GM12878 (cell line): Measurements from ENCODE around the gene NEK7. TPM values are rescaled to one million over a fixed set of nuclear protein-coding genes. Genes with fewer than 3 reads are reported as not detected.

ENCODE experiments used
- BCL11A ChIP-seq: IDR thresholded peaks from 2 replicates; pipeline ENCODE4 v1.6.1; 2011; ENCODE audit warnings: low read depth, low read length
- CREB1 ChIP-seq: IDR thresholded peaks from 2 replicates; pipeline ENCODE4 v1.6.1; 2012; ENCODE audit warnings: low read depth, mild to moderate bottlenecking, inconsistent platforms
- EZH2 ChIP-seq: IDR thresholded peaks from 2 replicates; pipeline ENCODE4 v1.6.1; 2012; ENCODE audit warnings: low read depth, mild to moderate bottlenecking, control low read depth, inconsistent platforms, low read length, borderline replicate concordance; ENCODE audit not compliant: control insufficient read depth
- MEF2B ChIP-seq: fragments of 450-650 bp; IDR thresholded peaks from 2 replicates; pipeline ENCODE4 v1.6.1; 2018; ENCODE audit warnings: mild to moderate bottlenecking, moderate library complexity; ENCODE audit not compliant: partially characterized antibody, poor library complexity, severe bottlenecking
- POU2F2 ChIP-seq: IDR thresholded peaks from 3 replicates; pipeline ENCODE4 v1.6.1; 2011; ENCODE audit warnings: low read depth, mild to moderate bottlenecking, low read length, borderline replicate concordance
- RAD51 ChIP-seq: fragments of 450-650 bp; IDR thresholded peaks from 2 replicates; pipeline ENCODE4 v1.6.1; 2016; ENCODE audit warnings: moderate library complexity, mild to moderate bottlenecking, inconsistent platforms
- RBBP5 ChIP-seq: fragments of 200-600 bp; sonication (generic); conservative IDR thresholded peaks from 2 replicates; pipeline ENCODE4 v1.6.1; 2016
- ZNF274 ChIP-seq: IDR thresholded peaks from one replicate; pipeline ENCODE4 v1.8.0; 2011; ENCODE audit not compliant: insufficient read length, insufficient read depth
- ZSCAN29 ChIP-seq: fragments of 450-650 bp; IDR thresholded peaks from 2 replicates; pipeline ENCODE4 v1.6.1; 2017; ENCODE audit warnings: mild to moderate bottlenecking, moderate library complexity
- polyA plus RNA-seq, 11 experiments: library from polyadenylated mRNA; depleted of rRNA in 4 of 11; unstranded in 6 of 11; stranded (reverse) in 5 of 11; fragments of >200 nt; fragmentation: Nextera tagmentation in 4 of 11; fragmentation: Illumina TruSeq in 1 of 11; extraction: Ambion mirVana in 4 of 11; extraction: Trizol in 1 of 11; gene quantifications; 1 replicate in 1 of 11; 2 replicates in 10 of 11; pipeline versions ENCODE4 v1.2.1 to v1.2.3, GENCODE V29; 2011 to 2016; ENCODE audit warnings: inconsistent platforms in 2 of 11, missing spikeins in 2 of 11, low read depth in 1 of 11
- total RNA-seq, 4 experiments: library from RNA; depleted of rRNA in 3 of 4; stranded (reverse); fragments of >200 nt in 3 of 4; fragmentation: Illumina TruSeq in 1 of 4; extraction: Trizol in 1 of 4; gene quantifications; 2 replicates each; pipeline versions ENCODE4 v1.2.1 to v1.2.3, GENCODE V29; 2013 to 2021
- TF ChIP-seq, protein P1 (sequence below): IDR thresholded peaks from 2 replicates; pipeline ENCODE4 v1.6.1; 2012; ENCODE audit warnings: low read depth, low read length, improper control_type of control experiment
- TF ChIP-seq, protein P2 (sequence below): IDR thresholded peaks from 2 replicates; pipeline ENCODE4 v1.6.1; 2011; ENCODE audit warnings: mild to moderate bottlenecking, low read depth, low read length, moderate library complexity; ENCODE audit not compliant: insufficient replicate concordance
- TF ChIP-seq, protein P3 (sequence below): fragments of 450-650 bp; IDR thresholded peaks from 2 replicates; pipeline ENCODE4 v1.6.1; 2017; ENCODE audit warnings: mild to moderate bottlenecking, moderate library complexity
- TF ChIP-seq, protein P4 (sequence below): fragments of 450-650 bp; IDR thresholded peaks from 2 replicates; pipeline ENCODE4 v1.6.1; 2018; ENCODE audit warnings: mild to moderate bottlenecking, low read depth, moderate library complexity; ENCODE audit not compliant: partially characterized antibody
- TF ChIP-seq, protein P5 (sequence below): fragments of 150-350 bp; IDR thresholded peaks from 2 replicates; pipeline ENCODE4 v1.6.1; 2014; ENCODE audit warnings: mild to moderate bottlenecking, low read depth, low read length
- TF ChIP-seq, protein P6 (sequence below): fragments of 450-650 bp; IDR thresholded peaks from 2 replicates; pipeline ENCODE4 v1.6.1; 2017; ENCODE audit warnings: mild to moderate bottlenecking

The NEK7 gene
- total and polyA plus RNA-seq, 10 of the 15 experiments (the other 5 are each of a cell fraction or from before 2014, with no cell fraction given): 9.4 to 77.7 (median 24.0) TPM

DNA sequence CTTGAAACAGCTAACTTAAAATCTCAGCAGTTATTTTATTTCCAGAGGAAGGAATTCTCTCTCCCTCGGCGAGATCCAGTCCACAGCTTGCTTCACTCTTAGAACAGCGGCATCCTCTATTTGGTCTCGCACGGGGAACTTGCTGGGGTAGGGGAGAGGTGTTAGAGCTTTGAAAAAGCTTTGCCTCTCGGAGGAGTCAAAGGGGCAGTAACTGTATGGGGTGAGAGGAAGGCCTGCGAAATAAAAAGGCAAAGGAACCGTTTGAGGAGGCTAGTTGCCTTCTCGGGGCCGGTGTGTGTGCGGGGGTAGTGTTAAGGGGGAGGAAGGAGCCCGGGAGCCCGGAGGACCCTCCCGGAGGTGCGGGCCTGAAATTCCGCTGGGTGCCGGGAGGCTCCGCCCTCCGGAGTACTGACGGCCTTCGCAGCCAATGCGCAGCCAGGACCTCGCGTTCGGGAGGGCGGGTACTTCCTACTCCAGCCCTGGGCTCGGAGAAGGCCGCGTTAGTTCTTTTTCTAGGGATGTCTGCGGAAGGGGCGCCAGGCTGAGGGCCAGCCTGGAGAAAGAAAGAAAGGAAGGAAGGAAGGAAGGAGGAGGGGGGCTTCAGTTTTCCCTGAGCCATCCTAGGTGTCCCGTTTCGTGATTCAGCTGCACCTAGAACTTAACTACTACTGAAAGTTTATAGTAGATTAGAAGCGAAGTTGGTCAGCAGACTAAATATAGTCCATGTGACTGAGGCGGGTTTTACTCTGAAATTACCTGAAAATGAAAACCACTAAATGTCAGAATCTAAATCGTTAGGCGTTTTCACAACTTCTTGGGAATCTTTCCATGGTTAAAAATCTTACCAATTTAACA, 2.2 kb downstream of the NEK7 start (continued):
- TF ChIP-seq, protein P1, sequence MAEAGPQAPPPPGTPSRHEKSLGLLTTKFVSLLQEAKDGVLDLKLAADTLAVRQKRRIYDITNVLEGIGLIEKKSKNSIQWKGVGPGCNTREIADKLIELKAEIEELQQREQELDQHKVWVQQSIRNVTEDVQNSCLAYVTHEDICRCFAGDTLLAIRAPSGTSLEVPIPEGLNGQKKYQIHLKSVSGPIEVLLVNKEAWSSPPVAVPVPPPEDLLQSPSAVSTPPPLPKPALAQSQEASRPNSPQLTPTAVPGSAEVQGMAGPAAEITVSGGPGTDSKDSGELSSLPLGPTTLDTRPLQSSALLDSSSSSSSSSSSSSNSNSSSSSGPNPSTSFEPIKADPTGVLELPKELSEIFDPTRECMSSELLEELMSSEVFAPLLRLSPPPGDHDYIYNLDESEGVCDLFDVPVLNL: no peak
- TF ChIP-seq ZNF274: no peak
- TF ChIP-seq, protein P2, sequence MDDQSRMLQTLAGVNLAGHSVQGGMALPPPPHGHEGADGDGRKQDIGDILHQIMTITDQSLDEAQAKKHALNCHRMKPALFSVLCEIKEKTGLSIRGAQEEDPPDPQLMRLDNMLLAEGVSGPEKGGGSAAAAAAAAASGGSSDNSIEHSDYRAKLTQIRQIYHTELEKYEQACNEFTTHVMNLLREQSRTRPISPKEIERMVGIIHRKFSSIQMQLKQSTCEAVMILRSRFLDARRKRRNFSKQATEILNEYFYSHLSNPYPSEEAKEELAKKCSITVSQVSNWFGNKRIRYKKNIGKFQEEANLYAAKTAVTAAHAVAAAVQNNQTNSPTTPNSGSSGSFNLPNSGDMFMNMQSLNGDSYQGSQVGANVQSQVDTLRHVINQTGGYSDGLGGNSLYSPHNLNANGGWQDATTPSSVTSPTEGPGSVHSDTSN: peak; percentile 95
- peak; percentile 95 for TF ChIP-seq RAD51
- TF ChIP-seq, protein P3, sequence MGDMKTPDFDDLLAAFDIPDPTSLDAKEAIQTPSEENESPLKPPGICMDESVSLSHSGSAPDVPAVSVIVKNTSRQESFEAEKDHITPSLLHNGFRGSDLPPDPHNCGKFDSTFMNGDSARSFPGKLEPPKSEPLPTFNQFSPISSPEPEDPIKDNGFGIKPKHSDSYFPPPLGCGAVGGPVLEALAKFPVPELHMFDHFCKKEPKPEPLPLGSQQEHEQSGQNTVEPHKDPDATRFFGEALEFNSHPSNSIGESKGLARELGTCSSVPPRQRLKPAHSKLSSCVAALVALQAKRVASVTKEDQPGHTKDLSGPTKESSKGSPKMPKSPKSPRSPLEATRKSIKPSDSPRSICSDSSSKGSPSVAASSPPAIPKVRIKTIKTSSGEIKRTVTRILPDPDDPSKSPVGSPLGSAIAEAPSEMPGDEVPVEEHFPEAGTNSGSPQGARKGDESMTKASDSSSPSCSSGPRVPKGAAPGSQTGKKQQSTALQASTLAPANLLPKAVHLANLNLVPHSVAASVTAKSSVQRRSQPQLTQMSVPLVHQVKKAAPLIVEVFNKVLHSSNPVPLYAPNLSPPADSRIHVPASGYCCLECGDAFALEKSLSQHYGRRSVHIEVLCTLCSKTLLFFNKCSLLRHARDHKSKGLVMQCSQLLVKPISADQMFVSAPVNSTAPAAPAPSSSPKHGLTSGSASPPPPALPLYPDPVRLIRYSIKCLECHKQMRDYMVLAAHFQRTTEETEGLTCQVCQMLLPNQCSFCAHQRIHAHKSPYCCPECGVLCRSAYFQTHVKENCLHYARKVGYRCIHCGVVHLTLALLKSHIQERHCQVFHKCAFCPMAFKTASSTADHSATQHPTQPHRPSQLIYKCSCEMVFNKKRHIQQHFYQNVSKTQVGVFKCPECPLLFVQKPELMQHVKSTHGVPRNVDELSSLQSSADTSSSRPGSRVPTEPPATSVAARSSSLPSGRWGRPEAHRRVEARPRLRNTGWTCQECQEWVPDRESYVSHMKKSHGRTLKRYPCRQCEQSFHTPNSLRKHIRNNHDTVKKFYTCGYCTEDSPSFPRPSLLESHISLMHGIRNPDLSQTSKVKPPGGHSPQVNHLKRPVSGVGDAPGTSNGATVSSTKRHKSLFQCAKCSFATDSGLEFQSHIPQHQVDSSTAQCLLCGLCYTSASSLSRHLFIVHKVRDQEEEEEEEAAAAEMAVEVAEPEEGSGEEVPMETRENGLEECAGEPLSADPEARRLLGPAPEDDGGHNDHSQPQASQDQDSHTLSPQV: no peak
- peak; percentile 24; the same call in 1 of the 3 replicates for TF ChIP-seq POU2F2
- TF ChIP-seq CREB1: peak; percentile 44
- no peak for TF ChIP-seq BCL11A
- TF ChIP-seq MEF2B: peak; percentile 42
- TF ChIP-seq, protein P4, sequence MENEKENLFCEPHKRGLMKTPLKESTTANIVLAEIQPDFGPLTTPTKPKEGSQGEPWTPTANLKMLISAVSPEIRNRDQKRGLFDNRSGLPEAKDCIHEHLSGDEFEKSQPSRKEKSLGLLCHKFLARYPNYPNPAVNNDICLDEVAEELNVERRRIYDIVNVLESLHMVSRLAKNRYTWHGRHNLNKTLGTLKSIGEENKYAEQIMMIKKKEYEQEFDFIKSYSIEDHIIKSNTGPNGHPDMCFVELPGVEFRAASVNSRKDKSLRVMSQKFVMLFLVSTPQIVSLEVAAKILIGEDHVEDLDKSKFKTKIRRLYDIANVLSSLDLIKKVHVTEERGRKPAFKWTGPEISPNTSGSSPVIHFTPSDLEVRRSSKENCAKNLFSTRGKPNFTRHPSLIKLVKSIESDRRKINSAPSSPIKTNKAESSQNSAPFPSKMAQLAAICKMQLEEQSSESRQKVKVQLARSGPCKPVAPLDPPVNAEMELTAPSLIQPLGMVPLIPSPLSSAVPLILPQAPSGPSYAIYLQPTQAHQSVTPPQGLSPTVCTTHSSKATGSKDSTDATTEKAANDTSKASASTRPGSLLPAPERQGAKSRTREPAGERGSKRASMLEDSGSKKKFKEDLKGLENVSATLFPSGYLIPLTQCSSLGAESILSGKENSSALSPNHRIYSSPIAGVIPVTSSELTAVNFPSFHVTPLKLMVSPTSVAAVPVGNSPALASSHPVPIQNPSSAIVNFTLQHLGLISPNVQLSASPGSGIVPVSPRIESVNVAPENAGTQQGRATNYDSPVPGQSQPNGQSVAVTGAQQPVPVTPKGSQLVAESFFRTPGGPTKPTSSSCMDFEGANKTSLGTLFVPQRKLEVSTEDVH: no peak
- TF ChIP-seq, protein P5, sequence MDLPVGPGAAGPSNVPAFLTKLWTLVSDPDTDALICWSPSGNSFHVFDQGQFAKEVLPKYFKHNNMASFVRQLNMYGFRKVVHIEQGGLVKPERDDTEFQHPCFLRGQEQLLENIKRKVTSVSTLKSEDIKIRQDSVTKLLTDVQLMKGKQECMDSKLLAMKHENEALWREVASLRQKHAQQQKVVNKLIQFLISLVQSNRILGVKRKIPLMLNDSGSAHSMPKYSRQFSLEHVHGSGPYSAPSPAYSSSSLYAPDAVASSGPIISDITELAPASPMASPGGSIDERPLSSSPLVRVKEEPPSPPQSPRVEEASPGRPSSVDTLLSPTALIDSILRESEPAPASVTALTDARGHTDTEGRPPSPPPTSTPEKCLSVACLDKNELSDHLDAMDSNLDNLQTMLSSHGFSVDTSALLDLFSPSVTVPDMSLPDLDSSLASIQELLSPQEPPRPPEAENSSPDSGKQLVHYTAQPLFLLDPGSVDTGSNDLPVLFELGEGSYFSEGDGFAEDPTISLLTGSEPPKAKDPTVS: no peak
- TF ChIP-seq, protein P6, sequence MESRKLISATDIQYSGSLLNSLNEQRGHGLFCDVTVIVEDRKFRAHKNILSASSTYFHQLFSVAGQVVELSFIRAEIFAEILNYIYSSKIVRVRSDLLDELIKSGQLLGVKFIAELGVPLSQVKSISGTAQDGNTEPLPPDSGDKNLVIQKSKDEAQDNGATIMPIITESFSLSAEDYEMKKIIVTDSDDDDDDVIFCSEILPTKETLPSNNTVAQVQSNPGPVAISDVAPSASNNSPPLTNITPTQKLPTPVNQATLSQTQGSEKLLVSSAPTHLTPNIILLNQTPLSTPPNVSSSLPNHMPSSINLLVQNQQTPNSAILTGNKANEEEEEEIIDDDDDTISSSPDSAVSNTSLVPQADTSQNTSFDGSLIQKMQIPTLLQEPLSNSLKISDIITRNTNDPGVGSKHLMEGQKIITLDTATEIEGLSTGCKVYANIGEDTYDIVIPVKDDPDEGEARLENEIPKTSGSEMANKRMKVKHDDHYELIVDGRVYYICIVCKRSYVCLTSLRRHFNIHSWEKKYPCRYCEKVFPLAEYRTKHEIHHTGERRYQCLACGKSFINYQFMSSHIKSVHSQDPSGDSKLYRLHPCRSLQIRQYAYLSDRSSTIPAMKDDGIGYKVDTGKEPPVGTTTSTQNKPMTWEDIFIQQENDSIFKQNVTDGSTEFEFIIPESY: no peak
- TF ChIP-seq RBBP5: no peak
- TF ChIP-seq EZH2: no peak
- no peak for TF ChIP-seq ZSCAN29
